OCI-LY1 (cell line): ENCODE data around the gene RALB.

Experiments used
- CTCF ChIP-seq: fragments of 200-600 bp; sonication (generic), shearing (Covaris generic); IDR thresholded peaks from 2 replicates; pipeline ENCODE4 v1.5.1; 2017; ENCODE audit warnings: mild to moderate bottlenecking, antibody characterized with exemption, low read length, moderate library complexity, mixed read lengths
- EZH2 ChIP-seq: fragments of 200-600 bp; sonication (generic), shearing (Covaris generic); IDR thresholded peaks from 2 replicates; pipeline ENCODE4 v1.8.0; 2017; ENCODE audit warnings: borderline replicate concordance, mixed run types, mild to moderate bottlenecking, antibody characterized with exemption, low read length, moderate library complexity, mixed read lengths

GRCh38 chr2:120230515-120231471 lies 21.9 kb upstream of the RALB start:
- TF ChIP-seq CTCF (no peak), EZH2 (no peak)
